Adrenal gland (tissue), 12 donors: Measurements from ENCODE around the gene EDEM1. TPM values are rescaled to one million over a fixed set of nuclear protein-coding genes. Genes with fewer than 3 reads are reported as not detected.
A peak's percentile ranks its signal among the peaks of the same experiment; 100 is the strongest.

Source experiments
- DNase-seq, 7 donors: peaks; one replicate each; pipeline ENCODE4 v3.0.0-alpha.2; 2019 to 2020
- H3K27ac ChIP-seq, 5 donors: fragments of 200-600 bp; sonication (generic) in 4 of 5; 1 replicate in 3 of 5; 2 replicates in 2 of 5; pipeline versions ENCODE4 v1.5.1 to v1.8.0; 2016 to 2020; ENCODE audit warnings: mild to moderate bottlenecking in 1 of 5
- H3K27me3 ChIP-seq: fragments of 200-600 bp; 2 replicates; pipeline ENCODE4 v1.8.0; 2021
- H3K36me3 ChIP-seq, 2 donors: fragments of 200-600 bp; replicated peaks in 1 of 2; 1 replicate in 1 of 2; 2 replicates in 1 of 2; pipeline versions ENCODE4 v1.5.1 to v1.8.0; 2018 to 2022
- H3K4me1 ChIP-seq, 2 donors: fragments of 200-600 bp; replicated peaks in 1 of 2; 1 replicate in 1 of 2; 2 replicates in 1 of 2; pipeline versions ENCODE4 v1.5.1 to v1.8.0; 2018 to 2021
- H3K4me3 ChIP-seq, 4 donors: fragments of 200-600 bp; sonication (generic) in 3 of 4; one replicate each; pipeline ENCODE4 v1.5.1; 2016 to 2018
- H3K9me3 ChIP-seq, 3 donors: fragments of 200-600 bp; sonication (generic) in 1 of 3; replicated peaks in 1 of 3; 1 replicate in 2 of 3; 2 replicates in 1 of 3; pipeline versions ENCODE4 v1.5.1 to v1.8.0; 2016 to 2021
- POLR2A ChIP-seq, 2 donors: fragments of 450-650 bp; IDR thresholded peaks; one replicate each; pipeline ENCODE4 v1.6.1; 2017; ENCODE audit warnings: antibody characterized with exemption in 2 of 2, mild to moderate bottlenecking in 2 of 2, moderate library complexity in 1 of 2
- WGBS, 4 donors: extraction: QIAGEN DNeasy Blood & Tissue Kit in 2 of 4; methylation state at CpG; one replicate each; pipeline versions ENCODE4 v1.1.5 to v1.1.7; 2013 to 2017; 5-methylcytosine and 5-hydroxymethylcytosine counted together
- intact Hi-C, 2 donors: fragments of 100-400 bp; cut with DNase I; formaldehyde crosslinking; loops; one replicate each; pipeline versions ENCODE4 v1.14.1 to v1.15.0; 2022 to 2023
- polyA plus RNA-seq, 3 donors: library from polyadenylated mRNA; stranded (reverse); fragments of 200-250 nt in 2 of 3; fragments of 350-450 nt in 1 of 3; fragmentation: Illumina TruSeq in 1 of 3; extraction: RNeasy Lipid Tissue Mini Kit (QIAGEN cat#74804) in 1 of 3; gene quantifications; one replicate each; pipeline ENCODE4 v1.2.3, GENCODE V29; 2013 to 2014
- total RNA-seq, 9 donors: library from RNA; depleted of rRNA in 4 of 9; stranded (reverse); fragments of >200 nt in 4 of 9; fragments of 120-200 nt in 1 of 9; fragmentation: NEBNext Ultra II Directional in 1 of 9; extraction: Animal tissue kit (Norgen Biotek cat#: 25700) in 1 of 9; gene quantifications; one replicate each; pipeline versions ENCODE4 v1.1.0 to v1.2.4, GENCODE V29; 2013 to 2023
- TF ChIP-seq, protein P1 (sequence below), 6 experiments: fragments of 450-650 bp in 4 of 6; fragments of 200-600 bp in 2 of 6; sonication (generic) in 1 of 6; IDR thresholded peaks; 1 replicate in 5 of 6; 2 replicates in 1 of 6; pipeline versions ENCODE4 v1.5.1 to v1.8.0; 2016 to 2021; ENCODE audit warnings: antibody characterized with exemption in 6 of 6, mild to moderate bottlenecking in 2 of 6, moderate library complexity in 1 of 6
- donor health status: healthy with polysubstance abuse.
- donor health status: Bipolar disorder and iron deficiency.
- donor health status: DM: yes; HTN: yes; CAD: no.
- donor health status: DM: no; HTN: no; CAD: no.
- donor health status: DM: no; HTN: no; CAD: no.
- donor health status: DM: yes; HTN: yes; CAD: no.

EDEM1 gene
- total and polyA plus RNA-seq, 12 donors: 3.1 to 63.6 (median 31.2) TPM

- H3K4me3 ChIP-seq: no peak overlapping the region
- intact Hi-C loops: loop anchor here in 1 of 2 donors (10.0 kb wide), 1 partner anchor 50 kb away; no protein-coding TSS in a partner anchor
- 75 to 87% (median 79%) methylated on average over 6 of the region's 6 CpGs for WGBS, 4 donors
- H3K4me1 ChIP-seq: peaks cover 4 to 22% of the 10 kb centered on the region in 2 donors
- no peaks in the 10 kb centered on the region for H3K9me3 ChIP-seq
- peaks cover 0 to 13% of the 10 kb centered on the region in 2 donors for H3K36me3 ChIP-seq
- no peak overlapping the region for H3K27ac ChIP-seq
- TF ChIP-seq POLR2A (IDR thresholded peaks at IDR 0.05): no peak
- TF ChIP-seq, protein P1, sequence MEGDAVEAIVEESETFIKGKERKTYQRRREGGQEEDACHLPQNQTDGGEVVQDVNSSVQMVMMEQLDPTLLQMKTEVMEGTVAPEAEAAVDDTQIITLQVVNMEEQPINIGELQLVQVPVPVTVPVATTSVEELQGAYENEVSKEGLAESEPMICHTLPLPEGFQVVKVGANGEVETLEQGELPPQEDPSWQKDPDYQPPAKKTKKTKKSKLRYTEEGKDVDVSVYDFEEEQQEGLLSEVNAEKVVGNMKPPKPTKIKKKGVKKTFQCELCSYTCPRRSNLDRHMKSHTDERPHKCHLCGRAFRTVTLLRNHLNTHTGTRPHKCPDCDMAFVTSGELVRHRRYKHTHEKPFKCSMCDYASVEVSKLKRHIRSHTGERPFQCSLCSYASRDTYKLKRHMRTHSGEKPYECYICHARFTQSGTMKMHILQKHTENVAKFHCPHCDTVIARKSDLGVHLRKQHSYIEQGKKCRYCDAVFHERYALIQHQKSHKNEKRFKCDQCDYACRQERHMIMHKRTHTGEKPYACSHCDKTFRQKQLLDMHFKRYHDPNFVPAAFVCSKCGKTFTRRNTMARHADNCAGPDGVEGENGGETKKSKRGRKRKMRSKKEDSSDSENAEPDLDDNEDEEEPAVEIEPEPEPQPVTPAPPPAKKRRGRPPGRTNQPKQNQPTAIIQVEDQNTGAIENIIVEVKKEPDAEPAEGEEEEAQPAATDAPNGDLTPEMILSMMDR (IDR thresholded peaks at IDR 0.05): no peak
- DNase-seq: no peak
- no peaks in the 10 kb centered on the region for H3K27me3 ChIP-seq
Observed at GRCh38 chr3:5184499-5184898, 3.0 kb upstream of the EDEM1 start.

- intact Hi-C loops: loop anchor here in 1 of 2 donors (10.0 kb wide), 1 partner anchor 50 kb away; no protein-coding TSS in a partner anchor
- H3K36me3 ChIP-seq: peaks cover 0 to 8% of the 10 kb centered on the region in 2 donors
- peaks cover 4 to 29% of the 10 kb centered on the region in 2 donors for H3K4me1 ChIP-seq
- H3K4me3 ChIP-seq: no peak overlapping the region
- no peaks in the 10 kb centered on the region for H3K9me3 ChIP-seq
- WGBS, 4 donors: 76 to 82% (median 79%) methylated on average over 5 of the region's 5 CpGs
- no peak for TF ChIP-seq POLR2A (IDR thresholded peaks at IDR 0.05)
- TF ChIP-seq, protein P1 (IDR thresholded peaks at IDR 0.05): no peak
- no peaks in the 10 kb centered on the region for H3K27me3 ChIP-seq
- H3K27ac ChIP-seq: peak overlapping the region in 3 of 5 donors; percentile 47 to 96 (median 77)
- DNase-seq: no peak
Observed at GRCh38 chr3:5185093-5185673, 2.3 kb upstream of the EDEM1 start.

DNA sequence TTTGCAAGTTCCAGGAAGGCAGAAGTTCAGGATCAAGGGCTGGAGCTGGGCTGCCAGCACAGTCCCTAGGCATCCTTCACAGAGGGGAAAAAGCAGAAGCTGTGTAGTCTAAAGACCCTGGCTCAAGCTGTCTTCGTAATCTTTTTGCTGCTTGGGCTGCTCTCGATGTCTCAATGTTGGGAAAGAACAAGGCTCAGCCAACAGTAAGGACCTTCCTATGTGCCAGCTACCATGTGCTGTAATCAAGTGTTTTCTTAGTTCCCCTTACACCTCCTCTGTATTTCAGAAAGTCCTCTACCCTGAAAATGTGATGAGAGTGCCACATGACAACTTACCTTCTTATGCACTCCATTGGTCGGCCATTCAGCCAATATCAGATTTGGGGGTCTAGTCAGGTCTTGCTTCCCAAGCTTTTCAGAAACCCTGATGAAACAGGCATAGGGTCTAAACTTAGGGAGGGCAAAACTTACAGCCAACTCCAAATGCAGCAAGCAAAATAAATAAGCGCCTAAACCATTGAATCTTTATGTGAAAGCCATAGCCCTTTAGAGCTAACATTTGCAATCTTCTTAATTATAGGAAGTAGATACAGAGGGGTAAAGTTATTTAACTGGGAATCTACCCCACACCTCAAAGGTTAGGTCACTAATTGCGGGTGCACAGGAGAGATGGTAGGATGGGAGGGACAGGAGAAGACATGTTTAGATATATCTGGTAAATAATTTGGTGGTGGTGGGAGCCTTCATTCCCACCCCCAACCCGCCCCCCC lies 1.2 kb upstream of the EDEM1 start:
- peak overlapping the region in 1 of 4 donors; percentile 82 for H3K4me3 ChIP-seq
- intact Hi-C loops: loop anchor here in 1 of 2 donors (10.0 kb wide), 1 partner anchor 51 kb away; no protein-coding TSS in a partner anchor
- WGBS, 4 donors: 55 to 62% (median 60%) methylated on average over 6 of the region's 6 CpGs
- peaks cover 4 to 40% of the 10 kb centered on the region in 2 donors for H3K4me1 ChIP-seq
- H3K9me3 ChIP-seq: no peaks in the 10 kb centered on the region
- H3K36me3 ChIP-seq: peaks cover 0 to 7% of the 10 kb centered on the region in 2 donors
- no peaks in the 10 kb centered on the region for H3K27me3 ChIP-seq
- H3K27ac ChIP-seq: peak overlapping the region in 4 of 5 donors; percentile 77 to 98 (median 90)
- peak in 4 of 7 donors; percentile 19 to 48 (median 36) for DNase-seq
- TF ChIP-seq, protein P1 (IDR thresholded peaks at IDR 0.05): no peak
- no peak for TF ChIP-seq POLR2A (IDR thresholded peaks at IDR 0.05)

GRCh38 chr3:5186858-5187155 lies 700 bp upstream of the EDEM1 start:
- intact Hi-C loops: loop anchor here in 1 of 2 donors (10.0 kb wide), 1 partner anchor 52 kb away; no protein-coding TSS in a partner anchor

More at GRCh38 chr3:5186858-5187155, 700 bp upstream of the EDEM1 start:
- 1 to 10% (median 2%) methylated on average over 8 of the region's 8 CpGs for WGBS, 4 donors
- DNase-seq: peak in 3 of 7 donors; percentile 28 to 36 (median 31)
- Histone ChIP-seq H3K27ac (peak overlapping the region; percentile 71 to 98 (median 83)), H3K27me3 (no peaks in the 10 kb centered on the region), H3K4me3 (peak overlapping the region in 3 of 4 donors; percentile 29 to 82 (median 38)), H3K4me1 (peaks cover 4 to 45% of the 10 kb centered on the region in 2 donors), H3K36me3 (peaks cover 0 to 2% of the 10 kb centered on the region in 2 donors), H3K9me3 (no peaks in the 10 kb centered on the region)
- TF ChIP-seq POLR2A (IDR thresholded peaks at IDR 0.05): no peak
- TF ChIP-seq, protein P1 (IDR thresholded peaks at IDR 0.05): no peak
